Amniotic epithelial cell (primary cell): ENCODE data around the gene CCDC71.

Source experiments
- DNase-seq: peaks from one replicate; pipeline ENCODE4 v3.0.0-alpha.2; 2010; ENCODE audit warnings: low read depth

The CCDC71 gene

DNA sequence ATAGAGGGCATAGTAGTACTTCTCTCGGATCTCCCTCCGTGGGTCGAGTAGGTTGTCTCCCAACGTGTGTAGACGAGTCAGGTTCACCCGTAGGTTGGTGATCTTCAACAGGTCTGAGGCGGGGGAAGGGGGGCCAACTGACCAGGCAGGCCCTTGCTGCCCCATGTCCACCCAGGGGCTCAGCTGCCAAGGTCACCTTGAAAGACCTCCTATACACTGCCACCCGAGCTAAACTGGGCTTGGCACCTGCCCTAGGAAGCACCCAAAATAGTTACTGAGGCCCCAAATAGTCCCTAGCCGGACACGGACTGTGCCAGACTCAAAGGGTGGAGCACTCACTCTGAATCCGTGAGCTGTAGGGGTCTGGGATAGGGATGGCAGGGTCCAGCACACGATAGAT, 35.1 kb downstream of the CCDC71 start:
- DNase-seq, result no peak

DNA sequence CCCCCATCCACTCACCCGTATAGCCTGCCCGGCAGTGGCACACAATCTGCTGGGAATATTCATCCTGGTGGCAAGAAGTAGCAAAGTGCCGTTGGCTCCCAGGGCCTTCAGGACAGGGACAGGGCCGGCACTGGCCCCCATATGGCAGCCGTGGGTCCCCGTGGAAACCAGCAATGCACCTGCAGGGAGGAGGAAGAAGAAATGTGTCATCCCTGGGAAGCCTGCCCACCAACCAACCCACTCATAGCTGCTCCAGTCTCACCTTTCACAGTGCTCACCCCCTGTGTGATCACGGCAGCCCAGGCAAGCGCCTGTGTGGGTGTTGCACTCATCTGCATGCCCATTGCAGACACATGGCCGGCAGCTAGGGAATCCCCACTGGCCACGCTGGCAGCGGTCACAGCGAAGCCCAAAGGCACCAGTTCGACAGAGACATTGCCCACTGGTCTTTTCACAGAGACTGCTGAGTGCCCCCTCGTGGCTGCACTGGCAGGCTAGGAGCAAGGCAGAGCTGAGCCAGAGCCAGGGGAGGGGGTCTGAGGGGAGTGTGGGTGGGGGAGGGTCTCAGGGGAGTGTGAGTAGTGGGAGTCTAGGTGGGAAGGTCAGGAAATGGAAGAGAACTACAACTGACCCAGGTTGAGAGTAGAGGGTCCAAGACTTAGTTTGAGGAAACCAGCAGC, 41.0 kb downstream of the CCDC71 start:
- DNase-seq, result no peak

DNA sequence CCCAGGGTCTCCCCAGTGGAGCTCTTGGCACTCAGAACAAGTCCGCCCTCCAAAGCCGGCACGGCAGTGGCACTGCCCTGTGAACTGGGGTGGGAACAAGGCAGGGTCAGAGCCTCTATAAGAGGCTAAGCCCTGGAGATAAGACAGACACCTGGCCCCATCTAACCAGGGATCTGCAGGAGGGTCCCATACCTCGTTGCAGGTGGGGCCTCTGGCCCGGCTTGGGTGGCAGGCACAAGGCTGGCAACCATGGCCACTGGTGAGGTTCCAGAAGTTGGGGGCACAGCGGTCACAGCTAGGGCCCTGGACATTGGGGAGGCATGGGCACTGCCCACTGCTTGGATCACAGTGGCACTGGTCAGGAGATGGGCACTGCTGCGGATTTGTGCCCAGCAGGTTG, 41.9 kb downstream of the CCDC71 start:
- DNase-seq, result no peak

DNA sequence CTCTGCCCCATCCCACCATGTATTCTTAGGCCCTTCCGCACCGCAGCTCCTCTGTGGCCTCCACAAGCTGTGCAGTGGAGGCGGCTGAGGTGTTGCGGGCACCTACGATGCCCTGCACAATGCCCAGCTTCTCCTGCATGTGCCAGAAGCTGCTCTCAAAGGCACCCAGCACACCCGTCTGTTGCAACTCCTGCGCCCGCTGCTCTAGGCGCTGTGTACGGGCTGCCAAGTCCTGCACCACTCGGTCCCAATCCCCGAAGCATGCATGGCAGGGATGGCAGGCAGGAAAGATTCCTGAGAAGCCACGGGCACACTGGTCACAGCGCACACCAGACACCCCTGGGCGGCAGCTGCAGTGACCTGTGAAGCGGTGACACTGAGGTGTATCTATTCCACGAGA, 42.4 kb downstream of the CCDC71 start:
- DNase-seq, result no peak

DNA sequence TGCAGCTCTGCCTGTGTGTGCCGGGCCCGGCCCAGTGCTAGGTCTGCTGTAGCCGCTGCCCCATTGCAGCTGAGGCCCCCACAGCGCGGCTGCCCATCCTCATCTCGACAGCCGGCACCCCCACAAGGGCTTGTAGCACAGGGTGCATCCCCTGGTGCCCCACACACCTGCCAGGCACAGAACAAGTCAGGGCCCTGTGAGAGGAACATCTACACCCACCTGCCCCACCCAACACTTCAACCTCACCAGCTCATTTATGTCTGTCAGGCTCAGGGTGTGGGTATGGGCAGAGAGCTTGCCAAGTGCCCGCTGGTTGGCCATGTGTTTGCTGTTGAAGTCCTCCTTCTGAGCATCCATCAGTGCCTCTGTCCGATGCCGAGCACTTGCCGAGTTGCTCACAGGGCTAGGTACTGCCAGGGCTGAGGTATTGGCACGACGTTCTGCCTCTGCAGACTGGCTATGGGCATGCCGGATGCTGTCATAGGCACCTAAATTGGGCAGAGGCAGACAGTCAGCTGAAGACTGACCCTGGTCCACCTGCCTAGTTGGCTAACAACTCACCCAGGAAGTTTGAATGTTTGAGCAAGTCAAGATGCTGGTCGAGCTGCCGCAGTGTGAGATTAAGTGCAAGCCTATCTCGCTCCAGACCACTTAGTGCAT, 43.1 kb downstream of the CCDC71 start:
- DNase-seq, result no peak

DNA sequence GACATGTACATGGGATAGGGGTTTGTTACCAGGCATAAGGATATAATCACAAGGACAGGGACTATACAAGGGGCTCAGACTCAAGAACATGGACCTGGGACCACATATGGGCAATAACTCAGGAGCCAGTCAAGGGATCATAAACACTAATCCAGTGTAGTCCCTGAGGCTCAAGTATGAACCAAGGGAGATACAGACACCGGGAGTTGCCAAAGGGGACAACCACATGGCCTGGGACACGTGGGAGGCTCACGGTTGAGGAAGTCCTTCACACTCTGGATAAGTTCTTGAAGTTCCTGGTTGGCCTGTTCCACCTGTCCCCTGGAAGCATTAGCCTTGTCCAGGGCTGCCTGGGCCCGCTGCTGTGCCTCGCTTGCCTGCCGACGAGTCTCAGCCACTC, 43.7 kb downstream of the CCDC71 start:
- DNase-seq, result no peak

DNA sequence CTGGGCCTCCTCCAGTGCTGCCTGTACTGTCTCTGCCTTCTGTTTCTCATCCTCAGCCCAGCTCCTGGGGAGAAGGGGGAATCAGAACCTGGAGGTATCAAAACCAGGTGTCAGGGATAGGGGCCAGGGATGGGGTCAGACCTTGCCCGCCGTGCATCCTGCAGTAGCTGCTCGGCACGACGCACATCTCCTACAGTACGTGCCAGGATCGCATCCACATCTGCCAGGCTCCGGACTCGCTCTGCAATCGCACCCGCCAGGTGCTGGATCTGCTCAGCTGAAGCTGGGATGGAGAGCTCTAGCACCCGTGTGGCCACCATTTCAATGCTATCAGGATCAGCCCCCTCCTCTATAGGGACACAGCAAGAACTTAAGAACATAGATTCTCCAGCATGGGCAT, 44.1 kb downstream of the CCDC71 start:
- DNase-seq, result no peak

DNA sequence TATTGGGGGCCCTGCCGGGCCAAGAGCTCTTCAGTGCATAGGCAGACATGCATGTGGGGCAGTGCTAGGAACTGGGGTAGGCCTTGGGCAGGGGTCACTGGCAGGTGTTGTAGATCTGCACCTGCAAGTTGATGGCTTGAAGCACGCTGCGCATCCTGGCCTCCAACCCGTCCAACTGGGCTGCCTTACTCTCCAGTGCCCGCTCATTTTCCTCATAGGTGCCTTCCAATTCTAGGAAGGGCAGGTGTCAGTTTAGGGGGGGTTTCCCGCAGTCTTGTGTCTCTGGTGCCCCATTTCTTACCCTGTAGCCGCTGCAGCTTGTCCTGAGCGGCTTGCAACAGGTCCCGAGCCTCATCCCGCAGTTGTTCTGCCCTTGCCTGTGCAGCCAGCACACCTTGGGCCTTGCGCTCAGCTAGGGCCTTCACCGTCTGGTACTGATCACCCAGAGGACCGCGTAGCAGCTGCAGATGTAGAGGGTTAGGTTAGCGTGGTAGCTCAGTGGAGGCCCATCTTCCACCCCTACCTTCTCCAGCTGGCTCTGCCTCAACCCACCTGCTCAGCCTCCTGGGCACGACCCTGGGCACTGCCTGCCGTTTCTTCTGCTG, 44.9 kb downstream of the CCDC71 start:
- DNase-seq, result no peak

DNA sequence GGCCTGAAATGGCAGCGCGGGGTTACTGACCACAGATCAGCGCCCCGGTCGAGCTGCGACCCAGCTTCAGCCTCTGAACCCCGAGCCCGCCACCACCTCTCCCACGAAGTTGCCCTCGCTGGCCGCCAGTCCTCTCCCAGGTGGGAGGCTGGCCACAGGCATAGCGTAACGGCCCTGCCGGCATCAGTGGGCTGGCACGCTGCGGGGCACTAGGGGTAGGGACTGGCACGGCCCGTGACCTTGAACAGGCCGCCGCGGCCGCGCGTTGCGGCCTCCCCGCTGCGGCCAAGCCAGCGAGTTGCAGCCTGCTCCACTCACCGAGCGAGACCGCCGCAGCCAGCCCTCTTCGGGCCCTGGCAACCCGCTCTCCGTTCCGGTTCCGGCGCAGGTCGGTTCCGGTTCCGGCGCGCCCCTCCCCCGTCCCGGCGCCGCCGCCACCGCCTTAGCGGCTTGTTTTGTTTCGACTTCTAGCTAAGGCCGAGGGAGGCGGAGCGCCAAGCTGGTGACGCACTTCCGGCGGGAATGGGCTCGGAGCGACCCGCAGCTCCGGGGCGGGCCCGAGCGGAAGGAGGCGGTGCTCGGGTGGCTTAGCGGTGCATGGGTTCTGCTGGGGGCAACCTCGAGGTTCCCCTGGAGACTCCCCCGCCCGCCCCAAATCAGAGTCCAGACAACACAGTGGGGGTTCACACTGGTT, 45.5 kb downstream of the CCDC71 start, which contains the start of gene USP19:
Gene USP19, minus strand, starts transcription at position 386 of the 694 bp plus-strand sequence. CDS start 1,678 bp downstream, outside the sequence.
- DNase-seq, result peak; percentile 90

DNA sequence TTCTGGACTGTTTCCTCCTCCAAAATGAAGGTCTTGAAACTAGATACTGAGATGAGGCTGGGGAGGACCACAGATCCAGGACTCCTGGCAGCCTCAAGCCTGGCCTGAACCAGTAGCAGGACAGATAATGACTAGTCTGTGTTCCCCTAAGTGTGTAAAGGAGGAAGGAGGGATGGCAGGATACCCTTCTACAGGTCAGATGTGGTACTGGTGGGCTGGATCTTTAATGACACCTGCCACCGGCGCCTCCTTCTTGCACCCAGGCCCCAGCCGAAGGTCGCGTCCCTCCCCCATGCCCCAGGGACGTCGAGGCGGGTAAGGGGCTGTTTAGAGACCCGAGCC, 46.1 kb downstream of the CCDC71 start:
- DNase-seq, result no peak

DNA sequence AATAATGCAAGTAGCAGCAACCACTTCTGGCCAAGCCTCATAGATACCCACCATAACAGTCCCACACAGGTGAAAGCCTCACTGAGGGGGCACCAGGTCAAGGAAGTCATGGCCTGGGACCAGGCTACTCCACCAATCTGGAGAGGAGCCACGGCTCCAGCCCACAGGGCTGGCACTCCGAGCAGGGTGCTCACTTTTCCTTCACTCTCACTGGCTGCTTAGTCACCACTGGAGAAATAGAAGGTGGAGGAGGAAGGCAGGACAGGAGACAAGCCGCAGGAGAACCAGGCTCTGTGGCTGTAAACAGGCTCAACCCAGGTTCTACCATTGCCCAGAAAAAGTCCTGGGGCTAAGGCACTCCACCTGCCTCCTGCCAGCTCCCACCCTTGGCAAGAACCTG, 46.7 kb downstream of the CCDC71 start:
- DNase-seq, result peak; percentile 29

DNA sequence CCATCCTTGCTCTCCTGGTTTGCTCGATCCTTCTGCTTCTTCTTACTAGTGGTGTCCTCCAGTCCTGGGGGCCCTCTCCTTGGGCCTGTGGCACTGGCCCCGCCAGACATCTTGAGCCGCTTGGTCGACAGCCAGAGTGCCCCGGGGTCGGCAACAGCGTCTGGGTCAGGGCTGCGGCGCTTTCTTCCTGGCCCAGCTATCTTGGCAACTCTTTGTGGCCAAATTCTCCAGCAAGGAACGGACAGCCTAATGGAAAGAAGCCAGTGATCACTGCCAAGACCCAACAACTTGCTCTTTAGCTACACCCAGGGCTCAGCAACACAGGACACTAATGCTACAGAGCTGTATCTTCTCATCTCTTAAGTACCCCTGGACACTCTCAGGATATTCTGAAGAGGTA, 47.1 kb downstream of the CCDC71 start:
- no peak for DNase-seq
